Measurements from ENCODE around the gene ADCY9. TPM values are rescaled to one million over a fixed set of nuclear protein-coding genes. Genes with fewer than 3 reads are reported as not detected.

ADCY9 gene
- total and polyA plus RNA-seq, 12 donors: 2.3 to 37.6 (median 17.8) TPM

- WGBS, 4 donors: 71 to 92% (median 81%) methylated on average over 12 to 20 of the region's 20 CpGs
- no peaks in the 10 kb centered on the region for H3K36me3 ChIP-seq (replicated peaks in 1 of 2)
- H3K27ac ChIP-seq: no peak overlapping the region
- DNase-seq: no peak
- H3K4me1 ChIP-seq (replicated peaks in 1 of 2): no peaks in the 10 kb centered on the region
- intact Hi-C loops (cut with DNase I): no loop called here
- no peak overlapping the region for H3K4me3 ChIP-seq
- no peak for TF ChIP-seq POLR2A (IDR thresholded peaks at IDR 0.05)
- TF ChIP-seq CTCF (IDR thresholded peaks at IDR 0.05): no peak
- no peaks in the 10 kb centered on the region for H3K9me3 ChIP-seq (replicated peaks in 1 of 3)
- H3K27me3 ChIP-seq: no peaks in the 10 kb centered on the region
Observed at GRCh38 chr16:4011225-4011939, 104.9 kb downstream of the ADCY9 start.

DNA sequence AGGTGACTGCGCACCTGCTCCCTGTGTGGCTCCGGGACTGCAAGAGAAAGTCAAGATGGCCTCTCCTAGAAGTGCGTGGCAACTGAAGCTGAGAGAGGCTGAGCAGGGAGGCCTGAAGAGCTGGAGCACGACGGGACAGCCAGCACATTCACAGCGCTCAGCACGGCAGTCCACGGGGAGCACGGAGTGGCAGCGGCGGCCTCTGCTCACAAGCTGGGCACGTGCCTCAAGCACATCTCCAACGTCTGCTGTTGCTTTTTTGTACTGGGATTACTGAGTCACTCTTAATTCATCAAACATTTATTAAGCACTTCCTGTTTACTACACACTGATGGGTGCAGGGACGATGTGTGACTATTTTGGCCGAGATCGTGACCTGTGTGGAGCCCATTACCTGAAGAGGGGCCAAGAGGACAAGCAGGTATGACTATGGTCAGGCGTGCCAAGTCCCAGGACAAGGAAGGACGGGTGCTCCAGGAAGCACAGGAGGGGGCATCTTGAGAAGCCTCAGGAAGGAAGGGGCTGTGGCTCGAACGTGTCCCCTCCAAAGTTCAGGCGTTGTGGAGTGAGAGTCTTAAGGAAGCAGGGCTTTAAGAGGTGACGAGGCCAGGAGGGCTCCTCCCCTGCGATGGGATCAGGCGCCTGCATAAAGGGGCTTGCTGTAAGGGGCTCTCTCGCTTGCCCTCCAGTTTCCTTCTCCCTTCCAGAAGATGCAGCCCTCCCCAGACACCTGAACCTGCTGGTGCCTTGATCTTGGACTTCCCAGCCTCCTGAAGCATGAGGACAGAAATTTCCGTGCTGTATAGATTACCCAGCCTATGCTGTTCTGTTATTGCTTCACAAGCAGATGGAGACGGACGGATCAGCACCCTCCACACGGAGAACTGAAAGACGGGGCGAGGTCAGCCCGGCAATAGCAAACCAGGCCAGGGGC lies 105.8 kb downstream of the ADCY9 start:
- Histone ChIP-seq H3K4me1 (replicated peaks in 1 of 2) (no peaks in the 10 kb centered on the region), H3K27me3 (no peaks in the 10 kb centered on the region)
- no peak for DNase-seq

GRCh38 chr16:4009177-4009576 lies 107.1 kb downstream of the ADCY9 start:
- H3K4me1 ChIP-seq (replicated peaks in 1 of 2): no peaks in the 10 kb centered on the region
- 93 to 98% (median 96%) methylated on average over 6 of the region's 6 CpGs for WGBS, 4 donors
- TF ChIP-seq POLR2A (IDR thresholded peaks at IDR 0.05): no peak
- no peak for TF ChIP-seq CTCF (IDR thresholded peaks at IDR 0.05)
- no peak overlapping the region for H3K4me3 ChIP-seq
- H3K36me3 ChIP-seq (replicated peaks in 1 of 2): no peaks in the 10 kb centered on the region
- no peaks in the 10 kb centered on the region for H3K27me3 ChIP-seq
- DNase-seq: no peak
- H3K9me3 ChIP-seq (replicated peaks in 1 of 3): no peaks in the 10 kb centered on the region
- intact Hi-C loops (cut with DNase I): no loop called here
- H3K27ac ChIP-seq: no peak overlapping the region

More for the DNA sequence above, 105.8 kb downstream of the ADCY9 start:
- 79 to 86% (median 81%) methylated on average over 30 to 32 of the region's 32 CpGs for WGBS, 4 donors
- Histone ChIP-seq H3K27ac (no peak overlapping the region), H3K9me3 (replicated peaks in 1 of 3) (no peaks in the 10 kb centered on the region), H3K36me3 (replicated peaks in 1 of 2) (no peaks in the 10 kb centered on the region), H3K4me3 (no peak overlapping the region)
- intact Hi-C loops (cut with DNase I): no loop called here
- TF ChIP-seq POLR2A (IDR thresholded peaks at IDR 0.05) (no peak), CTCF (IDR thresholded peaks at IDR 0.05) (no peak)

- intact Hi-C loops (cut with DNase I): no loop called here
Observed at GRCh38 chr16:4008116-4008515, 108.1 kb downstream of the ADCY9 start.

More at GRCh38 chr16:4008116-4008515, 108.1 kb downstream of the ADCY9 start:
- WGBS, 4 donors: 85 to 96% (median 90%) methylated on average over 5 of the region's 5 CpGs
- Histone ChIP-seq H3K27ac (no peak overlapping the region), H3K36me3 (replicated peaks in 1 of 2) (no peaks in the 10 kb centered on the region), H3K4me1 (replicated peaks in 1 of 2) (no peaks in the 10 kb centered on the region), H3K9me3 (replicated peaks in 1 of 3) (no peaks in the 10 kb centered on the region), H3K27me3 (no peaks in the 10 kb centered on the region), H3K4me3 (no peak overlapping the region)
- no peak for DNase-seq
- TF ChIP-seq CTCF (IDR thresholded peaks at IDR 0.05) (no peak), POLR2A (IDR thresholded peaks at IDR 0.05) (no peak)
